DND-41 (cell line): ENCODE data around the gene RFESD.

Experiments
- CTCF ChIP-seq: IDR thresholded peaks from 2 replicates; pipeline ENCODE4 v1.5.1; 2012; ENCODE audit warnings: borderline replicate concordance, low read length, moderate library complexity, mild to moderate bottlenecking; ENCODE audit not compliant: poor library complexity, severe bottlenecking; ENCODE audit errors: extremely low read depth
- EZH2 ChIP-seq: IDR thresholded peaks from 3 replicates; pipeline ENCODE4 v1.6.1; 2012; ENCODE audit warnings: borderline replicate concordance, low read depth, mild to moderate bottlenecking, moderate library complexity, low read length, inconsistent platforms; ENCODE audit not compliant: severe bottlenecking

GRCh38 chr5:95621839-95622629, 24.5 kb upstream of the RFESD start:
- TF ChIP-seq EZH2 (no peak), CTCF (no peak)
